ENCODE results near the gene CHL1. TPM values are rescaled to one million over a fixed set of nuclear protein-coding genes. Genes with fewer than 3 reads are reported as not detected.

CHL1 gene
- total RNA-seq, 1 donor from 2014 or later = 7.4 TPM

GRCh38 chr3:350871-351371 is 154.4 kb downstream of the CHL1 start:
- TF ChIP-seq CTCF (IDR thresholded peaks at IDR 0.05) = no peak
- H3K36me3 Mint-ChIP-seq (ENCODE audit: low read depth) = no peaks in the 10 kb centered on the region
- no peak overlapping the region for H3K4me3 Mint-ChIP-seq
- ChIA-PET CTCF (interaction anchor here (8.3 kb wide), 1 partner anchor 307 kb away, joined by 241 read pairs; no protein-coding TSS in a partner anchor), POLR2A (no interaction called here)
- DNase-seq = no peak
- H3K27ac Mint-ChIP-seq = no peak overlapping the region
- H3K27me3 Mint-ChIP-seq = no peaks in the 10 kb centered on the region
- H3K9me3 Mint-ChIP-seq = no peaks in the 10 kb centered on the region
- H3K4me1 Mint-ChIP-seq = peaks cover 12% of the 10 kb centered on the region
- intact Hi-C loops (cut with micrococcal nuclease) = no loop called here
- no peak for ATAC-seq (ENCODE audit: low read depth)

- Mint-ChIP-seq H3K4me3 (no peak overlapping the region), H3K27ac (no peak overlapping the region), H3K4me1 (peaks cover 16% of the 10 kb centered on the region), H3K27me3 (no peaks in the 10 kb centered on the region), H3K9me3 (no peaks in the 10 kb centered on the region), H3K36me3 (ENCODE audit: low read depth) (no peaks in the 10 kb centered on the region)
- intact Hi-C loops (cut with micrococcal nuclease) = no loop called here
- ATAC-seq (ENCODE audit: low read depth) (no peak), DNase-seq (no peak)
- TF ChIP-seq CTCF (IDR thresholded peaks at IDR 0.05) = no peak
- CTCF ChIA-PET = interaction anchor here (0.6 to 8.3 kb wide), 7 partner anchors 18 to 309 kb away, joined by 3 to 241 read pairs (median 7); no protein-coding TSS in a partner anchor
- POLR2A ChIA-PET = interaction anchor here (0.7 kb wide), 1 partner anchor 114 kb away, joined by 3 read pairs; no protein-coding TSS in a partner anchor
These were observed 156.0 kb downstream of the CHL1 start for GRCh38 chr3:352599-352998.

GRCh38 chr3:353191-353739 is 156.7 kb downstream of the CHL1 start:
- H3K4me3 Mint-ChIP-seq = no peak overlapping the region
- ChIA-PET CTCF (interaction anchor here (0.9 to 8.3 kb wide), 12 partner anchors 19 to 309 kb away, joined by 3 to 241 read pairs (median 6); no protein-coding TSS in a partner anchor), POLR2A (interaction anchor here (0.7 kb wide), 1 partner anchor 114 kb away, joined by 3 read pairs; no protein-coding TSS in a partner anchor)
- H3K27ac Mint-ChIP-seq = no peak overlapping the region
- intact Hi-C loops (cut with micrococcal nuclease) = no loop called here
- no peaks in the 10 kb centered on the region for H3K9me3 Mint-ChIP-seq
- peaks cover 16% of the 10 kb centered on the region for H3K4me1 Mint-ChIP-seq
- H3K27me3 Mint-ChIP-seq = no peaks in the 10 kb centered on the region
- no peak for TF ChIP-seq CTCF (IDR thresholded peaks at IDR 0.05)
- no peak for ATAC-seq (ENCODE audit: low read depth)
- DNase-seq = no peak
- H3K36me3 Mint-ChIP-seq (ENCODE audit: low read depth) = no peaks in the 10 kb centered on the region

GRCh38 chr3:354432-354831 is 157.9 kb downstream of the CHL1 start:
- no peak for DNase-seq
- CTCF ChIA-PET = interaction anchor here (0.6 to 8.3 kb wide), 43 partner anchors 9 to 342 kb away, joined by 3 to 241 read pairs (median 5); no protein-coding TSS in a partner anchor
- TF ChIP-seq CTCF (IDR thresholded peaks at IDR 0.05) = peak; percentile 22
- Mint-ChIP-seq H3K27me3 (no peaks in the 10 kb centered on the region), H3K4me1 (peaks cover 22% of the 10 kb centered on the region), H3K4me3 (no peak overlapping the region), H3K36me3 (ENCODE audit: low read depth) (no peaks in the 10 kb centered on the region), H3K9me3 (no peaks in the 10 kb centered on the region), H3K27ac (no peak overlapping the region)
- peak; percentile 49 for ATAC-seq (ENCODE audit: low read depth)
- intact Hi-C loops (cut with micrococcal nuclease) = loop anchor here (1.0 to 2.0 kb wide), 4 partner anchors 23 to 311 kb away; no protein-coding TSS in a partner anchor
- POLR2A ChIA-PET = interaction anchor here (0.9 to 1.3 kb wide), 4 partner anchors 11 to 312 kb away, joined by 3 to 8 read pairs (median 4); no protein-coding TSS in a partner anchor

- intact Hi-C loops (cut with micrococcal nuclease) = loop anchor here (2.0 kb wide), 1 partner anchor 163 kb away; no protein-coding TSS in a partner anchor
- CTCF ChIA-PET = interaction anchor here (2.0 to 8.3 kb wide), 2 partner anchors 20 to 312 kb away, joined by 16 to 241 read pairs; no protein-coding TSS in a partner anchor
- DNase-seq = no peak
- Mint-ChIP-seq H3K4me3 (no peak overlapping the region), H3K27ac (no peak overlapping the region), H3K4me1 (peaks cover 30% of the 10 kb centered on the region), H3K36me3 (ENCODE audit: low read depth) (no peaks in the 10 kb centered on the region), H3K9me3 (no peaks in the 10 kb centered on the region), H3K27me3 (no peaks in the 10 kb centered on the region)
- POLR2A ChIA-PET = no interaction called here
- TF ChIP-seq CTCF (IDR thresholded peaks at IDR 0.05) = no peak
- ATAC-seq (ENCODE audit: low read depth) = no peak
These were observed 159.1 kb downstream of the CHL1 start for GRCh38 chr3:355622-356021.

Measured in activated B cell treated with CpG ODN at 0.5 μM for 24 hours (primary cell).